Measurements from ENCODE around the gene FUT7.

DNA sequence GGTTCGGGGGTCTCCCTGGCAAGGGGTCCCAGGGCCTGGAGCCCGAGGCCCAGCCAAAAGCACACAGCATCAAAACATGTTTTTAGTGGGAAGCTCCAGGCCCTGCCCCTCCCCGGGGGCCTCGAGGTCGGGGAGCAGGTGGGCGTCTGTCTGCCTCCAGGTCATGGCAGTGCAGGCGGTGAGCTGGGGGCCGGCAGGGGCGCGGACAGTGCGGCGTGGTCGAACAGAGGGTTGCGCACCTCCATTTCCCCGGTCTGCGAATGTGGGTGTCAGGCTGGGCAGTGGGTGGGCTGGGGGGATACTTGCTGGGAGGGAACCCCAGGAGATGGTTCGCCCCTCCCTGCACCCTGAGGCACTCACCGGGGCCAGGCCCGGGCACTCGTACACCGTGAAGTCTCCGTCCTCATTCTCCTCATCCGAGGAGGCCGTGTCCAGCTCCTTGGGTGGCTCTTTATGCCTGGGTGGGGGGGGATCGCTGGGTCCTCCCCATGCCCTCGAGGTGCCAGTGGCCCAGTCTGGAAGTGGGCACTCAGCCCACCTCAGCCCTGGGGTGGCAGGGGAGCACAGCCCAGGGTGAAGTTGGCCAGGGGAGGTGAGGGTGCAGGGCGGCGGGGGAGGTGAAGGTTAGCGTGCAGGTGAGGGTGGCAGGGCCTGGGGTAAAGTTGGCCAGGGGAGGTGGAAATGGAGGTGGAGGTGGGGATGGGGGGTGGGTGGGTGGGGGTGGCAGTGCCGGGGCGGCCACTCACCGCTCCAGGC lies 7.9 kb upstream of the FUT7 start:
- no peak for TF ChIP-seq POLR2A (IDR thresholded peaks at IDR 0.05; ENCODE audit: low read depth)
- TF ChIP-seq, protein P1, sequence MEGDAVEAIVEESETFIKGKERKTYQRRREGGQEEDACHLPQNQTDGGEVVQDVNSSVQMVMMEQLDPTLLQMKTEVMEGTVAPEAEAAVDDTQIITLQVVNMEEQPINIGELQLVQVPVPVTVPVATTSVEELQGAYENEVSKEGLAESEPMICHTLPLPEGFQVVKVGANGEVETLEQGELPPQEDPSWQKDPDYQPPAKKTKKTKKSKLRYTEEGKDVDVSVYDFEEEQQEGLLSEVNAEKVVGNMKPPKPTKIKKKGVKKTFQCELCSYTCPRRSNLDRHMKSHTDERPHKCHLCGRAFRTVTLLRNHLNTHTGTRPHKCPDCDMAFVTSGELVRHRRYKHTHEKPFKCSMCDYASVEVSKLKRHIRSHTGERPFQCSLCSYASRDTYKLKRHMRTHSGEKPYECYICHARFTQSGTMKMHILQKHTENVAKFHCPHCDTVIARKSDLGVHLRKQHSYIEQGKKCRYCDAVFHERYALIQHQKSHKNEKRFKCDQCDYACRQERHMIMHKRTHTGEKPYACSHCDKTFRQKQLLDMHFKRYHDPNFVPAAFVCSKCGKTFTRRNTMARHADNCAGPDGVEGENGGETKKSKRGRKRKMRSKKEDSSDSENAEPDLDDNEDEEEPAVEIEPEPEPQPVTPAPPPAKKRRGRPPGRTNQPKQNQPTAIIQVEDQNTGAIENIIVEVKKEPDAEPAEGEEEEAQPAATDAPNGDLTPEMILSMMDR (IDR thresholded peaks at IDR 0.05): no peak
- TF ChIP-seq EP300 (IDR thresholded peaks at IDR 0.05): no peak

Measured in esophagus muscularis mucosa (tissue), 4 donors.